ENCODE measurements around the gene FAM120B.

FAM120B gene

DNA sequence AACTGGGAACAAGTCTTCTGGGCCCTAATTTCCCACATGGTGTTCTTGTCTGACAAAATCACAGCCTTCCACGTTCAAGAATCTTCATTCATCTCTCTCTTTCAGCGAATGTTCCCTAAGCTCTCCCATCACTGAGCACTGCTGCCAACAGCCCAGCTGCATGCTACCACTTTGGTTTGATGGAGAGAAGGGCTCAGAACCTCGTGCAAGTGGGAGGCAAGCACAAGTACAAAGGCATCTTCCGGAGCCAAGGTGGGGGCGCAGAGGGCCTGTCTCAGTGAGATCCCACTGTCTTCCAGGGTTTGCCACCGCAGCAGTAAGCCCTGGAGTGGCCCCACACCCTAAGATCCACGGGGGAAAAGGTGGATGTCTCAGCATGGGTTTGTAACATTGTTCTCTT, 32.9 kb upstream of the FAM120B start:
- no peak for DNase-seq (ENCODE audit: low spot score)
- no peak for TF ChIP-seq CTCF (IDR thresholded peaks at IDR 0.05; ENCODE audit: extremely low read depth, missing control alignments)

GRCh38 chr6:170274713-170275560, 31.6 kb upstream of the FAM120B start:
- DNase-seq (ENCODE audit: low spot score): no peak
- no peak for TF ChIP-seq CTCF (IDR thresholded peaks at IDR 0.05; ENCODE audit: extremely low read depth, missing control alignments)

DNA sequence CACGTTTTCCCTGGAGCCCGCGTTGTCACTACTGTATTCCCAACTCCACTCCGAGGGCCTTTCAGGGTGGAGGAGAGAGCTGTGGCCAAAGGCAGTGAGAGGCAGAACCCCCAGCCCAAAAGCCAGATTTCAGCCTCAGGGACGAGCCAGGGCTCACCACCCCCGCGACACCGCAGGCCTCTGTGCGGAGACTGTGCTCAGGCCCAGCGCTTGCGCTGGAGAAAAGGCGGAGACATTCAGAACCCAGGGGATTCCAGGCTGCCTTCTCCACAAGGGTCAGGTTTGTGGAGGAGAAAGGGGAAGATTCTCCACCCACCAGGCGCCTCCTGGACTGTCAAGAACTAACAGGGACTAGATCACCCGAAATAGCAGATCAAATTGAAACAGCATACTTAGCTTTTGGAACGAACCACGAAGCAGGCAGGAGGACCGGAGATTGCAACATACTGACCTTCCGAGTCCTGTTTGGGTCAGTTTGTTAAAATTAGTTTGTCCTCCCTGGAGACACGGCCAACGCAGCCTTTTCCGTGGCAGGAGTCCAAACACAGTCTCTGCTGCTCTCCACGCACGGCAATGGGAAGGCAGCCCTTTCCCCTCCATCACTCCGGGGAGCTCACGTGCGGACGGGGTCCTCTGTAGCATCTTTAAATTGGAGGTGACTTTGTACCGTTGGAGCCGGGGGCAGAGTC, 30.0 kb upstream of the FAM120B start:
- DNase-seq (ENCODE audit: low spot score): no peak
- TF ChIP-seq CTCF (IDR thresholded peaks at IDR 0.05; ENCODE audit: extremely low read depth, missing control alignments): no peak

DNA sequence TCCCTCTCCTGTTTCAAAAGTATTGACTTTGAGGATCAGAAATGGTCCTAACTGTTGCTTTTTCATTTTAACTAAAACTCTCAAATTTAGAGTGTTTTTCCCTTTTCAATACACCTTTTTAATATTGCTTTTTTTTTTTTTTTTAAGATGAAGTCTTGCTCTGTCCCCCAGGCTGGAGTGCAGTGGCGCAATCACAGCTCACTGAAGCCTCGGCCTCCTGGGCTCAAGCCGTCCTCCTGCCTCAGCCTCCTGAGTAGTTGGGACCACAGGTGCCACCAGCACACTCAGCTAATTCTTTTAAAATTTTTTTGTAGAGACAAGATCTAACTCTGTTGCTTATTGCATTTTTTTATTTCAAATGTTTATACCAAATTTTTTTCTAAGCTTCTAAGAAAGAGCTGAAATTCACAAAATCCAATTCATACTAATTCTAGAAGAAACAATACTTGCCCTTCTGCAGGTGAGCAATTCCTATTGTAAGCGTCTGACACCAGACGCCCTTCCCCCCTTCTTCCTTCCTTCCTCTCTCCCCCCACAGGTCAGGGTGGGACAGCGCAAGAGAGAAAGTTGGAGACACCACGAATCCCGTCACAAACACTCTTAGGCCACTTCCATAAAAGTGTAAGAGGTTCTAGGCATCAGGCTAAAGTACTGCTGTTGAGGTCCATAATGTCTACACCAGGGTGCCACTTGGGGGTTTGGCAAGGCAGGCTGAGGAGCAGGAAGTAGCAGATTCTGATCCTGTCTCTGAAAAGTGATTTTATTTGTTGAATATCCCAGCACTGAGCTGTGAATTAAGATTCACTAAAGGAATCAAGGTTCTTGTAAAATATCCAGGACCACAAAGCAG, 28.4 kb upstream of the FAM120B start:
- DNase-seq (ENCODE audit: low spot score): no peak
- no peak for TF ChIP-seq CTCF (IDR thresholded peaks at IDR 0.05; ENCODE audit: extremely low read depth, missing control alignments)

DNA sequence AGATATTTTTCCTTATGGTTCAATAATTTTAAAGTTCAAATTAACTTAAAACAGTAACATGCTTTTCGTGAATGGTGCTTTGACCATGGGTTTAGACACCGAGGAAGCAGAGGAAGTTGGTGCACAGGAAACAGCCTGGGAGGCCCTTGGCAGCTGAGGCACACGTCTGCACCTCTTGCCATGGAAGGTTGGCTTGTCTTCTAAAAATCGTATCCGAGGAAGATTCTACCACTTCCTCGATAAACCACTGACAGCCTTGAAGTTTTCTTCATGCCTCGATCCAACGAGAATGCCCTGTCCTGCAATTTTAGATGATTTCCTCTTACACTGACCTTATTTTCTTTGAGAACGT, 27.8 kb upstream of the FAM120B start:
- TF ChIP-seq CTCF (IDR thresholded peaks at IDR 0.05; ENCODE audit: extremely low read depth, missing control alignments): no peak
- DNase-seq (ENCODE audit: low spot score): no peak

DNA sequence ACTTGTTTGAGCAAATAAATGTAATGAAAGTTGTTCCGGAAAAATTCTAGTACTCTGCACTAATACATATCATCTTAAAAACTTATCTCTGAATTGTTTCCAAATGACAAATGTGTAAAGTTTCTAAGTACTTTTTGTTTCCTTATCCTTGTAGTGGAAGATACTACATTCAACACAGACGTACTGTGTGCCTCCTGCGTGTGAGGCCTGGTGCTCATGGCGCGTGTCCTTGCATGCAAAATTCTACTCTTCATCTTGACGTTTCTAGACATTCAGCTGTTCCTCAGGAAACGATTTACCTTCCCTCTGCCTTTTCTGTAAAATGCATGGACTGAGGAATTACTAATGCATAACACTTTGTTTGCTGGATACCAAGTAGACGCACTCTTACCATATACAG, 27.1 kb upstream of the FAM120B start:
- TF ChIP-seq CTCF (IDR thresholded peaks at IDR 0.05; ENCODE audit: extremely low read depth, missing control alignments): no peak
- no peak for DNase-seq (ENCODE audit: low spot score)

Measured in GM20000 (cell line).